IMR-90 (cell line): ENCODE results near the gene SIDT1. TPM values are rescaled to one million over a fixed set of nuclear protein-coding genes. Genes with fewer than 3 reads are reported as not detected.

Experiments
- ATAC-seq: fragments of 200-7000 bp; cut with Tn5 transposase; 2 replicates; pipeline ENCODE4 v1.9.1; 2020; ENCODE audit warnings: low read depth, mild to moderate bottlenecking, moderate library complexity
- BruUV-seq: library from RNA; stranded (reverse); fragments of 400-500 nt; replicated peaks from 2 replicates; lab custom pipeline; 2021; lab: Mats Ljungman, UMichigan
- CTCF ChIA-PET: fragments of 300-600 bp; formaldehyde crosslinking; extraction: SDS; loops from one replicate; lab custom pipeline; 2021; ENCODE audit warnings: antibody characterized with exemption; lab: Yijun Ruan, JAX
- POLR2A ChIA-PET: fragments of 300-600 bp; sonication (Branson Sonifier 250); formaldehyde crosslinking; loops from one replicate; lab custom pipeline; 2022; ENCODE audit warnings: antibody characterized with exemption; ENCODE audit not compliant: unreplicated experiment; lab: Charles Lee
- DNase-seq: peaks from one replicate; pipeline ENCODE4 v3.0.0; 2013
- H2AFZ ChIP-seq: replicated peaks from 2 replicates; pipeline ENCODE3; 2013; ENCODE audit warnings: low read length, mild to moderate bottlenecking; ENCODE audit not compliant: poor library complexity
- H2AK5ac ChIP-seq: 2 replicates; pipeline ENCODE4 v1.6.1; 2013; ENCODE audit warnings: low read depth, low read length, inconsistent platforms
- H2AK9ac ChIP-seq: replicated peaks from 2 replicates; pipeline ENCODE3; 2013; ENCODE audit warnings: mild to moderate bottlenecking, low read depth, low read length, moderate library complexity; ENCODE audit not compliant: poor library complexity
- H2BK120ac ChIP-seq: 2 replicates; pipeline ENCODE4 v1.6.1; 2013; ENCODE audit warnings: low read depth, low read length, inconsistent platforms
- H2BK15ac ChIP-seq: 3 replicates; pipeline ENCODE4 v1.6.1; 2013; ENCODE audit warnings: low read depth, low read length, inconsistent platforms
- H2BK20ac ChIP-seq: 2 replicates; pipeline ENCODE4 v1.6.1; 2013; ENCODE audit warnings: low read depth, mild to moderate bottlenecking, inconsistent platforms, low read length, moderate library complexity
- H2BK5ac ChIP-seq: 2 replicates; pipeline ENCODE4 v1.6.1; 2013; ENCODE audit warnings: mild to moderate bottlenecking, low read depth, low read length, inconsistent platforms; ENCODE audit not compliant: poor library complexity, severe bottlenecking
- H3K14ac ChIP-seq: replicated peaks from 2 replicates; pipeline ENCODE4 v1.6.1; 2013; ENCODE audit warnings: low read depth, low read length, inconsistent platforms
- H3K18ac ChIP-seq: 2 replicates; pipeline ENCODE4 v1.6.1; 2013; ENCODE audit warnings: low read depth, low read length, control low read depth
- H3K23ac ChIP-seq: 2 replicates; pipeline ENCODE4 v1.6.1; 2013; ENCODE audit warnings: low read depth, low read length, inconsistent platforms
- H3K27ac ChIP-seq: 2 replicates; pipeline ENCODE4 v1.5.1; 2013; ENCODE audit warnings: mild to moderate bottlenecking, control low read depth, low read length; ENCODE audit not compliant: insufficient read depth
- H3K27me3 ChIP-seq: 2 replicates; pipeline ENCODE4 v1.6.1; 2013; ENCODE audit warnings: low read length; ENCODE audit not compliant: control insufficient read depth, insufficient read depth
- H3K36me3 ChIP-seq: 2 replicates; pipeline ENCODE4 v1.6.1; 2013; ENCODE audit warnings: low read length, mixed read lengths; ENCODE audit not compliant: control insufficient read depth, insufficient read depth
- H3K4ac ChIP-seq: 2 replicates; pipeline ENCODE4 v1.6.1; 2013; ENCODE audit warnings: low read depth, low read length, inconsistent platforms
- H3K4me1 ChIP-seq: 2 replicates; pipeline ENCODE4 v1.6.1; 2013; ENCODE audit warnings: low read length, mixed read lengths; ENCODE audit not compliant: control insufficient read depth, insufficient read depth
- H3K4me2 ChIP-seq: 2 replicates; pipeline ENCODE4 v1.6.1; 2013; ENCODE audit warnings: low read depth, mild to moderate bottlenecking, control low read depth, low read length, moderate library complexity
- H3K4me3 ChIP-seq: 2 replicates; pipeline ENCODE4 v1.5.1; 2013; ENCODE audit warnings: low read depth, mild to moderate bottlenecking, control low read depth, low read length, moderate library complexity; ENCODE audit not compliant: insufficient read depth
- H3K56ac ChIP-seq: 2 replicates; pipeline ENCODE4 v1.6.1; 2013; ENCODE audit warnings: low read length, inconsistent platforms; ENCODE audit not compliant: insufficient read depth; ENCODE audit errors: extremely low read depth
- H3K79me1 ChIP-seq, 2 experiments: 2 replicates each; pipeline ENCODE4 v1.6.1; 2013; ENCODE audit warnings: low read length in 2 of 2, inconsistent platforms in 1 of 2, low read depth in 1 of 2
- H3K9ac ChIP-seq: 2 replicates; pipeline ENCODE4 v1.6.1; 2013; ENCODE audit warnings: low read depth, low read length, control low read depth
- H3K9me1 ChIP-seq: 2 replicates; pipeline ENCODE4 v1.6.1; 2013; ENCODE audit warnings: low read length, inconsistent platforms; ENCODE audit not compliant: insufficient read depth
- H3K9me3 ChIP-seq: 2 replicates; pipeline ENCODE4 v1.6.1; 2013; ENCODE audit warnings: low read length; ENCODE audit not compliant: control insufficient read depth, insufficient read depth
- H4K20me1 ChIP-seq: 2 replicates; pipeline ENCODE4 v1.6.1; 2013; ENCODE audit warnings: low read length, inconsistent platforms; ENCODE audit not compliant: insufficient read depth
- H4K5ac ChIP-seq: 2 replicates; pipeline ENCODE4 v1.6.1; 2013; ENCODE audit warnings: mild to moderate bottlenecking, low read depth, low read length, control low read depth
- H4K8ac ChIP-seq, 2 experiments: 2 replicates each; pipeline ENCODE4 v1.6.1; 2013; ENCODE audit warnings: low read depth in 2 of 2, low read length in 2 of 2, control low read depth in 1 of 2, inconsistent platforms in 1 of 2
- H4K91ac ChIP-seq: 2 replicates; pipeline ENCODE4 v1.6.1; 2013; ENCODE audit warnings: low read depth, low read length, inconsistent platforms; ENCODE audit not compliant: insufficient read depth
- CTCF ChIP-seq: conservative IDR thresholded peaks from 2 replicates; pipeline ENCODE4 v1.5.1; 2012; ENCODE audit warnings: mild to moderate bottlenecking, low read depth, low read length, improper control_type of control experiment
- ELK1 ChIP-seq: fragments of 150-350 bp; IDR thresholded peaks from 2 replicates; pipeline ENCODE4 v1.6.1; 2016; ENCODE audit warnings: low read depth, mild to moderate bottlenecking, low read length, moderate library complexity, borderline replicate concordance
- MAZ ChIP-seq: IDR thresholded peaks from 2 replicates; pipeline ENCODE4 v1.6.1; 2012; ENCODE audit warnings: low read depth, mild to moderate bottlenecking, low read length, improper control_type of control experiment, moderate library complexity, borderline replicate concordance
- MXI1 ChIP-seq: IDR thresholded peaks from 2 replicates; pipeline ENCODE4 v1.6.1; 2012; ENCODE audit warnings: low read depth, mild to moderate bottlenecking, low read length, moderate library complexity, borderline replicate concordance
- POLR2A ChIP-seq: IDR thresholded peaks from 2 replicates; pipeline ENCODE4 v1.6.1; 2012; ENCODE audit warnings: mild to moderate bottlenecking, low read depth, low read length
- RAD21 ChIP-seq: IDR thresholded peaks from 2 replicates; pipeline ENCODE4 v1.6.1; 2012; ENCODE audit warnings: low read length, improper control_type of control experiment
- RCOR1 ChIP-seq: IDR thresholded peaks from 2 replicates; pipeline ENCODE4 v1.6.1; 2012; ENCODE audit warnings: mild to moderate bottlenecking, low read length, improper control_type of control experiment; ENCODE audit not compliant: insufficient replicate concordance
- SMC3 ChIP-seq: fragments of 150-350 bp; IDR thresholded peaks from 2 replicates; pipeline ENCODE4 v1.6.1; 2016; ENCODE audit warnings: low read depth, mild to moderate bottlenecking, antibody characterized with exemption, low read length, moderate library complexity
- USF2 ChIP-seq: fragments of 150-350 bp; IDR thresholded peaks from 2 replicates; pipeline ENCODE4 v1.6.1; 2017; ENCODE audit warnings: mild to moderate bottlenecking, antibody characterized with exemption, low read length, low read depth
- WGBS, 2 experiments: methylation state at CpG; one replicate each; pipeline versions ENCODE4 v1.1.5 to v1.1.7; 2013; ENCODE audit warnings: missing lambda C conversion rate in 2 of 2; ENCODE audit not compliant: insufficient read length in 1 of 2; ENCODE audit errors: extremely low coverage in 2 of 2; 5-methylcytosine and 5-hydroxymethylcytosine counted together
- dilution Hi-C: fragments of 300-500 bp; cut with HindIII; formaldehyde crosslinking; loops from one replicate; pipeline ENCODE4 v1.14.3; 2018; ENCODE audit warnings: low sequenced_read_pairs; ENCODE audit not compliant: unreplicated experiment
- in situ Hi-C: fragments of 300-500 bp; cut with MboI; formaldehyde crosslinking; loops from 3 replicates; pipeline ENCODE4 v1.14.3; 2019; ENCODE audit warnings: low sequenced_read_pairs, inconsistent platforms, mixed read lengths
- intact Hi-C: fragments of 100-400 bp; cut with micrococcal nuclease; formaldehyde crosslinking; loops from 2 replicates; pipeline ENCODE4 v1.10.0; 2022
- polyA plus RNA-seq, 3 experiments: library from polyadenylated mRNA; depleted of rRNA; stranded (reverse); fragments of >200 nt; gene quantifications; 2 replicates each; pipeline ENCODE4 v1.2.3, GENCODE V29; 2012; ENCODE audit warnings: low replicate concordance in 1 of 3
- total RNA-seq: library from RNA; depleted of rRNA; stranded (reverse); fragments of >200 nt; gene quantifications from 2 replicates; pipeline ENCODE4 v1.2.3, GENCODE V29; 2012

The SIDT1 gene
- total and polyA plus RNA-seq, 2 of the 4 experiments (the other 2 are of a cell fraction), result not detected

- no peak overlapping the region for H2AFZ ChIP-seq
- no peak overlapping the region for H3K23ac ChIP-seq
- BruUV-seq, result no TSS peak
- peaks cover 11% of the 10 kb centered on the region for H3K27me3 ChIP-seq
- no peaks in the 10 kb centered on the region for H3K9me1 ChIP-seq
- H3K36me3 ChIP-seq, result no peaks in the 10 kb centered on the region
- no peak overlapping the region for H3K9ac ChIP-seq
- H2AK5ac ChIP-seq, result no peak overlapping the region
- H3K79me1 ChIP-seq, result no peaks in the 10 kb centered on the region
- no peak overlapping the region for H3K4me3 ChIP-seq
- H2AK9ac ChIP-seq, result no peak overlapping the region
- H4K5ac ChIP-seq, result no peak overlapping the region
- H3K4ac ChIP-seq, result no peak overlapping the region
- H4K91ac ChIP-seq, result no peak overlapping the region
- ChIA-PET POLR2A (no interaction called here), CTCF (interaction anchor here (1.1 kb wide), 1 partner anchor 9 kb away, joined by 3 read pairs; the partner anchor contains the start of gene SPICE1)
- no peak for DNase-seq
- H2BK120ac ChIP-seq, result no peak overlapping the region
- no peak overlapping the region for H4K8ac ChIP-seq
- H4K20me1 ChIP-seq, result no peaks in the 10 kb centered on the region
- TF ChIP-seq SMC3, result no peak
- TF ChIP-seq USF2, result no peak
- no peak for TF ChIP-seq MAZ
- no peak for TF ChIP-seq CTCF
- no peak for TF ChIP-seq ELK1
- TF ChIP-seq RAD21, result no peak
- no peak for TF ChIP-seq RCOR1
- no peak for TF ChIP-seq MXI1
- TF ChIP-seq POLR2A, result no peak
- H3K14ac ChIP-seq, result no peak overlapping the region
- no peak for ATAC-seq
- H2BK15ac ChIP-seq, result no peak overlapping the region
- H2BK20ac ChIP-seq, result no peak overlapping the region
- H3K4me1 ChIP-seq, result no peaks in the 10 kb centered on the region
- H3K4me2 ChIP-seq, result no peak overlapping the region
- intact Hi-C loops (no loop called here), in situ Hi-C loops (no loop called here), dilution Hi-C loops (no loop called here)
- H3K27ac ChIP-seq, result no peak overlapping the region
- no peaks in the 10 kb centered on the region for H3K9me3 ChIP-seq
- H2BK5ac ChIP-seq, result no peak overlapping the region
- H3K56ac ChIP-seq, result no peak overlapping the region
- no peak overlapping the region for H3K18ac ChIP-seq
- no CpG with 5 or more reads among the region's 3 CpGs for WGBS, 2 experiments
Measured at GRCh38 chr3:113523241-113523640, 9.1 kb upstream of the SIDT1 start.
